IPS-11a (cell line): ENCODE results near the gene ACY1.

Experiments used
- H3K4me3 ChIP-seq: one replicate; pipeline ENCODE4 v1.5.1; 2013; ENCODE audit warnings: low read depth, low read length, control low read depth

The ACY1 gene

DNA sequence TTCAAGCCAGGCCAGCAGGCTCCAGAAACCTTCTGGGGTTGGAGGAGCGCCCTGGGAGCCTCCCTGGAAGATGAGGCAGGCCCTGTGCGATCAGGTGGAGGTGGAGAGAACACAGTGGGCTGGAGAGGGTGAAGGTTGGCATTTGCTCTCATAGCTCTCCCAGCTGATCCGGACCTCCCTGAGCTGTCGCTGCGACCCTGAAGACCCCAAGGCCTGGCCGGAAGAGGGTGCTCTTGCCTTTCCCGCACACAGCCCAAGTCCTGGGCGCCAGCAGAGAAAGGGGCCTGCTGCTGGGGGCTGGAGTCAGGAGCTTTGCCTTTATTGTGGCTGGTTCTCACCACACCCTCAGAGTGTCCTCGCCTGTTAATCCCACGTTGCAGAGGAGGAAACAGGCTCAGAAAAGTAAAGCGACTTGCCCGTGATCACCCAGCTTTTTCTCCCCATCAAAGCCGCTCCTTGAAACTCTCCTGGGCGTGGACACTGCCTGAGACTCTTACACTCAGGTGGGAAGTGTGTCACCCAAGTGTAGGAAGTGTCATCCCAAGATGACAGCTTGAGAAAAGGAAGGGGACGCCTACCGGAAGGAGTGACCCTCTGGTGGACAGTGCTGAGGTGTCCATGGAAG lies 20.9 kb downstream of the ACY1 start:
- no peak overlapping the region for H3K4me3 ChIP-seq

DNA sequence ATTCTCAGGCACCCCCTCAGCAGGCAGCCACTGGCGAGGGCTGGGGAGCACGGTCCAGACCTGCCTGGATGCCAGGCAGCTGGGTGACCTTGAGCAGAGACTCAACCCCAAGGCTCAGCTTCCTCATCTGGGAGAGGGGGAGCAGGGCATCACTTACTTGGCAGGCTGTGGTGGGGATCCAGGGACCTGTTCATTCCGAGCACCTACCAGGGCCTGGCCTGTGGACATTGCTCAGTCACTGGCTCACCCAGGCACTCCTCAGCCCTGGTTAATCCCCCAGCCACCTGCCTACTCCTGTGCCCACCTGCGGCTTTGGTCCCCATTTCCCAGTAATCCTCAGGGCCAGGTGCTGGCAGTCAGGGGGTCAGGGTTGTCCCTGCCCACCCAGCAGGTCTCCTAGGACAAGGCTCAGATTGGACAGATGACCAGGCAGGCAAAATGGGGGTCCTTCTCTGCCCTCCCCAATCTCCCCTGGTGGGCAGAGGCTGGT lies 21.6 kb downstream of the ACY1 start:
- H3K4me3 ChIP-seq, result no peak overlapping the region

DNA sequence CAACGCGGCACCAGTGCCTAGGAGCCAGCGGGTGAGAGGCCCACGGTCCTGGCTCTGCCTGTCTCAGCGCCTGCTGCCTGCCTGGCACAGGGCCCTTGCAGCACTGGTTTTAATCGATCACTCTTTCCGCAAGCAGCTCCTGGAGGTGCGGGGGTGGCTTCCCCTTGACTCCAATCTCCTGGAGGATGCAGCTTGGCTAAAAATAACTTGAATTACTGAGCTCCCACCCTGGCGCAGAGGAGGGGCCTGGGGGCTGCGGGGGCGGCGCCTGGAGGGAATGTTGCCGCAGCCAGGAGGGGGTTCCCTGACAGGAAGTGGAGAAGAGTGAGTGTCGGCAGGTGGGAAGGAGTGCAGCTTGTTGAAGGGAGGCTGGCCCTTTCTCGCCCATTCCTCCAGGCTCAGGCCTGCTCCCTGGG lies 22.2 kb downstream of the ACY1 start:
- no peak overlapping the region for H3K4me3 ChIP-seq

DNA sequence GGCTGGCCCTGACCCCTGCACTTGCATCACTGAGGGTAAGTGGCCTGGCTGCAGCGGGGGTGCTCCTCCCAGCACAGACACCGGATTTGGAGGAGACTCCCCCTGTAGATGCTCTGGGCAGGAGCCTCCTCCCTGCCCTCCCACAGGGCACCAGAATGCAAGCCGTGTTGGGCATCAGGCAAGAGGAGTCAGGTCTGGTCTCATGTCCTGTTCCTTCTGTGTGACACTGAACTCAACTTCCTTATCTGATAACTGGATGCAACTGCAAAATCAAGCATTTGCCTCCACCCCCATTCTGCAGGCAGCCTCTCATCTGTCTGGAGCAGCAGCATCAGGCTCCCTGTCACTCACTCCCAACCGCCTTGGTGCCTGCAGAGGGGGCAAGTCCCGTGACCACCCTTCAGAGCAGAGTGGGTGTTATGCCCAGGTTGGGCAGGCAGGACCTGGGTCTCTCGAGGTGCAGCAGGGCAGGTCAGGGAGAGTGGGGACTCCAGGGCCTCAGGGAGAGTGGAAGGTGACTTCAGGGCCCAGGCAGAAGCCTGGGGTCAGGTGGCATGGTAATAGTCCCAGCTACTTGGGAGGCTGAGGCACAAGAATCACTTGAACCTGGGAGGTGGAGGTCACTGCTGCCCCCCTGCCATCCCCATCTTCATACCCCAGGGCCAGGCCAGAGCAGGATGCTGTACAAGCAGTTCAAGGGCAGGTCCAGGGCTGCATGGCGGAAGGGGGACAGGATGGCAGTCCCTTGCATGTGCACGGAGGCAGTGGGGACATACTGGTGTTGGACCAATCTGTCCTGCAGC lies 22.9 kb downstream of the ACY1 start:
- no peak overlapping the region for H3K4me3 ChIP-seq

DNA sequence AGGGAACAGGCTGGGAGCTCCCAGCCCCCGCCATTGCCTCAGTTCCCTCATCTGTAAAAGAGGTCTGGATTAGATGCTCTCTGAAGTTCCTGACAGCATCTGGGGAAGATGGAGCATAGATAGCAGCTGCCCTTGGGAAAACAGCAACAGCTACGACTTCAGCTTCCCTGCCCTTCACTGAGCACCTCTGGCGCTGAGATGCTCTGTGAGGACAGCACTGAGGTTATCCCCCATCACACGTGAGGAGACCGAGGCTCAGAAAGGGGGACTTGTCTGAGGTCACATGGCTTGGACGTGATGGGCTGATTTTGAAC lies 23.4 kb downstream of the ACY1 start:
- H3K4me3 ChIP-seq, result no peak overlapping the region

DNA sequence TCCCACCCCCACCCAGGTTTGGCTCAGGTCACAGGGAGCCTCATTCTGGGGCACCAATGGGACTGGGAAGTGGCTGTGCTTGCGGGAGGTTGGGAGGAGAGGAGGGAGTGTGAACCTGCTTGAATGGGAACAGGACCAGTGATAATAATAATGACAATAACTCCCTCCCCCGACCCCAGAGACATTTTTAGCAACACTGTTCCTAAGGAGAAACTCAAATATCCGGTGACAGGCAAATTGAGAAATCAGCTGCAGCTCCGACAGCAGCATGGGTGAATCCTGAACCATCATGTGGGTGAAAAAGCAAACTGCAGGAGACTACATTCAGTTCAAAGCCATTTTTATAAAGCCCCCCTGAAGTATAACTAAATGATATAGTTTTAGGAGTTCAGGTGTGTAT lies 24.0 kb downstream of the ACY1 start:
- H3K4me3 ChIP-seq, result no peak overlapping the region

DNA sequence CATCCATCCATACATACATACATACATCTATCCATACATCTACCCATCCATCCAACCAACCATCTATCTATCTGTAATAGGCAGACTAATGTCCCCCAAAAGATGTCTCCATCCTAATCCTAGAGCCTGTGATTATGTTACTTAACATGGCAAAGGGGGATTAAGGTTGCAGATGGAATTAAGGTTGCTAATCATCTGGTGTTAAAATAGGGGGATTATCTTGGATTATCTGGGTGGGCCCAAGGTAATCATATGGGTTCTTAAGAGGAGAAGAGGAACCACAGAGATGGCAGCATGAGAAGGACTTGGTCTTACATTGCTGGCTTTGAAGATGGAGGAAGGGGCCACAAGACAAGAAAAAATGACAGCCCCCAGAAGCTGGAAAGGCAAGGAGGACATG lies 27.1 kb downstream of the ACY1 start:
- no peak overlapping the region for H3K4me3 ChIP-seq

DNA sequence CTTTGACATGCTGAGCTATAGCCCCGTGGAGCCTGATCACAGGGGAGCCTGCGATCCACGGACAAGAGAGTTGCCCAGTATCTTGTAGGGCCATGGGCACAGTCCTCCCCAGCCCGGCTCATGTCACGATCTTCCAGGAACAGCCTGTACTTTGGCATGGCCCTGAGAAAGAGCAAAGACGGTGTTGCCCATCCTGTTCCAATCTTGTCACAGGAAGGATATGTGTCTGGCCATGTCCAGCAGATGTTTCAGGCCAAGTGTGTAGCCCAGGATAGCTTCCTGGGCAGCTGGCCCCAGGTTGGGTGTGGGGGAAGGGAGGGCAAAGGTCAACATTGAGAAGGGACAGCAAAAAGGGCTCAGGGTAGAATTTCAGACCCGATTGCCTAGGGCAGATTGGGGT lies 29.4 kb downstream of the ACY1 start:
- H3K4me3 ChIP-seq, result no peak overlapping the region

DNA sequence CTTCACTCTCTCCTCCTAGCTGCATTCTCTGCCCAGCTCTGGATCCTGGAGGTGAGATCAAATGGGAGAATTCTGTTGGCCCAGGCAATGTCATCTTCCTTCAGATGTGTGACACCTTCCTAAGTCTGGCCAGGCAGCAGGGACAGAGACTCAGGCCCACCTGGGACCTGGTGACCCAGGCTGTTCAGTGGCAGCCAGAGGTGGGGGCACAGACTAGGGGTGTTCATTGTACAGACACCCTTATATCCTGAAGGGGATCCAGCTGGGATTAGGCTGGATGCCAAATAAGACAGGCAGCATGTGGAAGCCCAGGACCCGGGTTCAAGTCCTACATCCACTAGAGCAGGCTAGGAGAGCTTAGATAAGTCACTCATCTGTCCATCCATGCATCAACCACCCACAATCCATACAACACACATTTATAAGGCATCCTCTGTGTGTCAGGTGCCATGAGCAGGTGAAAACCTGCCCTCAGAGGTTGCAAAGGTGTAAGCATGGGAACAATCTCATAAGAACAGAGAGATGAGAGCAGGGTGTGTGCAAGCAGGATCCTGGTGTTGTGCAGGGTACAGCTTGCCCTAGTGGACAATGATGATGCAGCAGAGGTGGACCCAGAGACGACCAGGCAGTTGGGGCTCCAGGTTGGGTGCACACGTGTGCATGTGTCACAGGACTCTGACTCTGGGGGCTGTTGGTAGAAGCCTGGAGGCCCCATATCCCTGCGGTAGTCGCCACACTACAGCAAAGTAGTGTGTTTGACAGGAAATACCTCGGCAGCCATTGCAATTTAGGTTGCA lies 30.7 kb downstream of the ACY1 start:
- no peak overlapping the region for H3K4me3 ChIP-seq

DNA sequence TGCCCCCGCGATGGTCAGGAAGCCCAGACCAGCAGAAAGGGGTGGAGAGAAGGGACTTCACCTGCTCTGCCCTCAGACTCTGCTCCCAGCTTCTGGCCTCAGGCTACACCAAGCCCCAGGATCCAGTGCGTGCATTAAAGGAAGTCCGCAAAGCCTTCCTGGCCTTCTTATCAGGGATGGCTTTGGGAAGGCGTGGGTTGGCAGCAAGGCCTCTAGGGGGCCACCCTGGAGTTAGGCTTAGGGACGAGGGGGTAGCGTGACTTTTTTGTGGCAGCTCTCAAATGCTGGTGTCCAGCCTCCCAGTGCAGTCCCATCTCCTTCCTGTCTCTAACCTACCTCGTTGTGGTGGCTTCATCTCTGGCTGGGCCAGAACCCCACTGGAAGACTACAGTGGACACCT lies 31.3 kb downstream of the ACY1 start:
- H3K4me3 ChIP-seq, result no peak overlapping the region

DNA sequence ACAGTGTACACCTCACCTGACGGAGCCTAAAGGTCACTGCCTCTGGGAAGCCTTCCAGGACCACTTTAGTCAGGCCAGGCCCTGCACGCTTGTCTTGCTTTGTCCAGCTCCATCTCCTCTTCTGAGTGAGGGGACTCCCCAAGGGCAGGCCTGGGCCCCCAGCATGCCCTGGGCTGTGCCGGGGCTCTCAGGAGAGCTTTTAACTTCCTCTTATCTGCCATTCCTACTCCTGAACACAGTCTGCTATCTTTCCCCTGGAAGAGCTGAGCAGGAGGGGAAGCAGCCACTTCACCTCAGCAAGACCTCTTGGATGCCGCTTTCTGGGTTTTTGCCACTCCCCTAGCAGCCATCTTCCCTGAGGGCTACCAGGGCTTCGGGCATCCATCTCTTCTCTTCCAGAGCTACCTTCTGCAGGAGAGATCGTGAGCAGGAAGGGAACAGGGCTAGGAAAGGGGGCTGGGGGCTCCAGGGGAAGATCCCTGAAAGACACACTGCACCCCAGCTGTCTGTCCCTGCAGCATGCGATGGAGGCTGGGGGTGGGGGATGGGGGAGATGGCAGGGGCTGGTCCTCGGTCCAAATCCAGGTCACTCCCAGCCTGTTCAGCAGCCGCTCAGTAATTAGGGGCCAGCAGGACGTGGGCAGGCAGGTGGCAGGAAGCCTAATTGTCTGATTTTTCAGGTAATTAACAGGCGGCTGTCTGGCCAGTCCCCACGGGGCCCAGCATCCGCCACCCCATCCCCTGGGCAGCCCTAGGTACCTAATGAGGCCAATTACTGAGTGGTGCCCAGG lies 32.3 kb downstream of the ACY1 start:
- no peak overlapping the region for H3K4me3 ChIP-seq

DNA sequence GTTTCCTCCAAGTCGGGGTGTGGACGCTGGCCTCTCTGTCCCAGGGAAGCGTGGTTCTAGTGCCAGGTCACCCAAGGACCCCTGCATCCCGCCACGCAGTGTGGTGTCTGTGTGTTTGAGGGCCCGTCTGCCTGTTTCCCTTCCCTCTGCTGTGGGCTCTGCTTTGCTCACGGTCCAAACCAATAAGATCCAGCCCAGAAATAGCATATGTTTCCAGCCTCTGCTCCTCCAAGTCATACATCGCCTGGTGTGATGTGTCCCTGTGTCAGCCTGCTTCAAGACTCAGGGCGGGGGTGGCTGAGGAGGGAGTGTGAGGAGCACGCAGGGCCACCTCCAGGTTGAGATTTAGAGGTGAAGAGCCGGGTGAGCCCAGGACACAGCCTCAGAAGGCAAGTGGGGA lies 34.3 kb downstream of the ACY1 start:
- no peak overlapping the region for H3K4me3 ChIP-seq

DNA sequence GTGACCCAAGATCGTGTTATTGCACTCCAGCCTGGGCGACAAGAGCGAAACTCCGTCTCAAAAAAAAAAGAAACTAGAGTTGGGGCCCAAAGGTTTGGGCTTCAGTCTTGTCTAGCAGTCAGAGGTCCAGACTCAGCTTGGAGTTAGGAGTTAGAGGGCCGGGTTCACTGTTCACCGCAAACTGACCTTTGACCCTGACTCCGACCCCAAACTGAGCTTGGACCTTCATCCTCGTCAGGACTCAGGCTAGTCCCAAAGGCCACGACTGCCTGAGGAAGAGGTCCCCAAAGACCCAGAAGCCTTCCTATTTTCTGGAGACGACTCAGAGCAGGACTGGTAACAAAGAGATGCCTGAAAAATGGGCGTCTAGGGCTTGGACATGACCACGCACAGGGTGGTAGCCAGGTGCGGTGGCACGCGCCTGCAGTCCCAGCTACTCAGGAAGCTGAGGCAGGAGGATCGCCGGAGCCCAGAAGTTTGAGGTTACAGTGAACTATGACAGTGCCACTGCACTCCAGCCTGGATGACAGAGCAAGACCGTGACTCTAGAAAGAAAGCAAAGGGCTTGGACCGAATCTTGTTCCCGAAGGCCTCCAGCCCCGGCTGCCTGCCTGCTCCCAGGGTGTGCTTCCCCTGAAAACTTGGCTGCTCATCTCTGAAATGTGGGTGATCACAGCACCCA lies 35.1 kb downstream of the ACY1 start:
- no peak overlapping the region for H3K4me3 ChIP-seq

DNA sequence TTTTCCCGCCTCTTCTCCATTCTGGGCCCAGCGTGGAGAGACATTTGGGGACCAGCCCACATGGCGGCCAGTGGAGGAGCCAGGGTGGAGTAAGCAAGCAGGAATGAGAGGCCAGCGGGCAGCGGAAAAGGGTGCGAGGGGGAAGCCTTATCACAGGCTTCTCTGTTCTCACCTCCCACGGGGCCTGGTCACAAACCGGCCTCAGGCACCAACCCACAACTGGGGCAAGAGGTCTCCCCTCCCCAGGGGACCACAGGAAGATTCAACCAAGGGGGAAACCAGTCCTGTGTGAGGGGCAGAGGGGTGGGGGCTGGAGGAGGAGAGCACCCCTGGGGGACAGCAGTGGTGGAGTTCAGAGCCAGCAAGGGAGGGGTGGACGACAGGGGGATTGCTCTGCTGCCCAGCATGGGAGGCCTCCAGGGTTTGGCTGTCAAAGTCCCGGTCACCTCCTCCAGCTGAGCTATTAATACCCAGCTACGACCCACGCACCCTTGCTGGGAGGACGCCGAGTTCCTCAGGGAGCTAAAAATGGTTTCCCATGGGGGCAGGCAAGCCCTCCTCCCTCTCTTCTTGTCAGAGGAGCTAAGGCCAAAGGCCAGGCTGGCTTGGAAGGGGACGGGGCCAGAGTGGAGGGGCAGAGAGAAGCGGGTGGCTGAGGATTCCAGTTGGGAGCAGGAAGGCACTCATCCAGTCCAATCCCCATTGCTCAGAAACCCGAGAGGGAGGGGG lies 36.2 kb downstream of the ACY1 start:
- no peak overlapping the region for H3K4me3 ChIP-seq

DNA sequence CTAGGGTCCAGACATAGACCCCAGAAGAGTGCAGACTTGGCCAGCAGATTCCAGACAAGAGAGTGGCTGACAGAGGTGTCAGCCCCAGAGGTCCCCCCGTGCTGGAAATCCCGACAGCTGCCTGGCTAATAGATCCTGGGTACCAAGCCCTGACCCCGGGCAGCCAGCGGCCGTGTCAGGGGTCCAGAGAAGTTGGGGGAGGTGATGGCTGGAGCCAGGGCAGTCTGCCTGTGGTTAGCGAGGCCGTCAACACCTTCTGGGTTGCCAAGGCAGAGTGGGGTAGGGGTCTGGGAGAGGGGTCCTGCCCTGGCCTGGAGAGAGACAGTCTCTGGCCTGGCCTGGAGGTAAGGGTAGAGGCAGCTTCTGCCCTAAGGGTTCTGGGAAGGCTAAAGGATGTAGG lies 37.5 kb downstream of the ACY1 start:
- no peak overlapping the region for H3K4me3 ChIP-seq

DNA sequence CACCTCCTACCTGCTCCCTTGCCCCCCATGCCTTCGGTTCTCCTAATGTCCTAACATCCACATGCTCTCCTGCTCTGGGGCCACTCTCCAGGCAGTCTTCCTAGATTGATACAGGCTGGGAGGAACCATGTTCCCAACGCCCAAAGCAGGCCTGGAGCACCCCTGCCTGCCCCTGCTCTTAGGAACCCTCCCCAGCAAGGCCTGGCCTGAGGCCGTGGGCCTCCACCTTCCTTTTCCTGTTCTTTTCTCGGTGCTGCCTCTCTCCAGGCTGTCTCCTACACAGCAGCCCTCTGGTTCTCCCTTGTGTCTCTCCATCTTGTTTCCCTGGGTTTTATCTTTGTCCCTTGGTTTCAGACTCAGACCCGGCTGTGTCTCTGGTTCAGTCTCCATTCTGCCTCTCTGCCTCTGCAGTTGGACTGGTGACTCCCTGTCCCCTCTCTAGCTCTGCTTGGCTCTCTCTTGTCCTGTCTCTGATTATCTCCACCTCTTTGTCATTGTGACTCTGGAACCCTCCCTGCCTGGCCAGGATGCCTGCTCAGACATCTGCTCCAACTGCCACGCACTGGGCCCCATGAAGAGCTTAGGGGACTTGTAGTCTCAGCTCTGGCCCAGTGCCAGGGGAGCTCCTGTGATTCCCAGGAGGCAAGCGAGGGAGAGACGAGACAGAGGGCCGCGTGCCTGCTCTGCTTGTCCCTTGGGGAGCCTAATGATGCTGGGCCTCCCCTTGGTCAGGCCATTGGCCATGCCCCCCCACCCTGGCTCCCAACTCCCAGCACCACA lies 38.3 kb downstream of the ACY1 start:
- H3K4me3 ChIP-seq, result no peak overlapping the region

DNA sequence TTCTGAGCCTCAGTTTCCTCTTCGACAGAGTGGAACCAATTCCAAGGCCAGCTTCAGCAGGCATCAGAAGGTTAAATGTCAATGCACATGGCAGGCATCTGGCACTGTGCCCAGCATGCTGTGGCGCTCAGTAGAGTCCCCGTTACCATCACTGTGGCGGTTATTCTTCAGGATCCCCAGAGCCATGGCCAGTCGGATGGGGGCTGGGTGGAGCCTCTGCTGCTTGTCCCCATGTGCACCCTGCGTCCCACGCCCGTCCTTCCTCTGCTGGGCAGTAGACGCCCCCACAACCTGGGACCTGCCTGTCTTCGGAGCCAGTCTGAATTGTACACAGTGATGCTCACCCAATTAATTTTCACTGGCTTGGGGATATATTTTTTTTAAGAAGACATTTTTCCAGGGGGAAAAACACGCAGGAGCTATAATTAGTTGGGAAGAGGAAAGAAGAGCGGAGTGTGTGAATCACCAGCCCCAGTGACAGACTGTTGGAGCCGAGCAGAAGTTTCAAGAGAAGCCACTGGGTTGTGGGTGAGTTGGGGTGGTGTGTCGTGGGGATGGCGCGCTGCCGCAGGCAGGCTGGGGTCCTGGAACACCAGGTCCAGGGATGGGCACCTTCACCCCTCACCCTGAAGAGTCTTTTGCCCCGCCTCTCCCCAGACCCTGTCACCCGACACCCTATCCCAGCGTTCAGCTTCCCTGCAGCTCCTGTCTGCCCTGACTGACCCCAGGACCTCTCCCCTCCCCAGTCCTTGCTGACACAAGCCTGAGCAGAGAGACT lies 39.2 kb downstream of the ACY1 start:
- no peak overlapping the region for H3K4me3 ChIP-seq

DNA sequence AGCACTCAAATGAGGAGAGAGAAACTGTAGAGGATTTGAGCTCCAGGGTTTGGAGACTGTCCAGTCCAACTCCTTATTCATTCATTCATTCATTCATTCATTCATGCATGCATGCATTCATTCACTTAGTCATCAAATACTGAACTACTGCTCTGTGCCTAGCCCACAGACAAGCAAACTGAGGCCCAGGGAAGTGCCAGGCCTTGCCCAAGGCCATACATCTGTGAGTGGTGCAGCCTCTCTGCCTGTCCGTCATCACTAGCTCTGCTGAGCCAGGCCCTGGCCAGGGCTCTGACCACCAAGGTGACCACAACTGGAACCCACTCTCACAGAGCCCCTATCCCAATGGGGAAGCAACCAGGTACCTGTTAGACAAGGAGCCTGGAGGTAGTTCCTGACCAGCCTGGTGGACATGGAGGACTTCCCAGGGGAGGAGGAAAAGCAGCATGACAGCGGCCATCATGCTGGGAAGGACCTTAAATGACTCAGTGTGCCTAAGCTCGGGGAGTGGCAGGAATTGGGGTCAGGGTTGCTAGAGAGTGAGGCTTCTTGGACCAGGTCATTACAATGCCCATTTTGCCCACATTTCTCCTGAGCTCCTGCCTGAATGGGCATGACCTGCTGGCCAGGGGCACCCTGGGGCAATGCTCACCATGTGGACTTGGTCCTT lies 39.9 kb downstream of the ACY1 start:
- no peak overlapping the region for H3K4me3 ChIP-seq
